ENCODE results near the gene CABYR.

- TF ChIP-seq CTCF (IDR thresholded peaks at IDR 0.05; ENCODE audit: low read depth, low read length) (no peak), EZH2phosphoT487 (IDR thresholded peaks at IDR 0.05; ENCODE audit: low read depth) (no peak)
Observed at GRCh38 chr18:24190590-24190989, 51.7 kb downstream of the CABYR start.
